ENCODE data around the gene PTPRC.

DNA sequence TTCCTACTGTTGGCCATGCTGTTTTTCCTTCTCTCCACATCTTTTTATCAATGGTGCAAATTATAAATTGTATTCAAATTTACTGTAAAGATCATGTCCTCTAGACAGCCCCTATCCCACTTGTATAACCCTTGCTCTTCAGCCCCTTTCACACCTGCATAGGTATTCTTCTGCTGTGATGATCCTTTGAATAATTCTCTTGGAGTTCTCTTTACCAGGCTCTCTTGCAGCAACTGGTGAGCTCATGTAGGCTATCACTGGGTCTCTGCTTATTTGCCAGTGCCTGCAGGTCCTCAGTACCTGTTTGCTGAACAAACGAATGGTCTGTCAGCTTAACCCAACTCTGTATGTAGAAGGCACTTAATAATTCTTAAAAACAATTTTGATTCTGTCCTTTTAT is 8.2 kb downstream of the PTPRC start:
- TF ChIP-seq, protein P1, sequence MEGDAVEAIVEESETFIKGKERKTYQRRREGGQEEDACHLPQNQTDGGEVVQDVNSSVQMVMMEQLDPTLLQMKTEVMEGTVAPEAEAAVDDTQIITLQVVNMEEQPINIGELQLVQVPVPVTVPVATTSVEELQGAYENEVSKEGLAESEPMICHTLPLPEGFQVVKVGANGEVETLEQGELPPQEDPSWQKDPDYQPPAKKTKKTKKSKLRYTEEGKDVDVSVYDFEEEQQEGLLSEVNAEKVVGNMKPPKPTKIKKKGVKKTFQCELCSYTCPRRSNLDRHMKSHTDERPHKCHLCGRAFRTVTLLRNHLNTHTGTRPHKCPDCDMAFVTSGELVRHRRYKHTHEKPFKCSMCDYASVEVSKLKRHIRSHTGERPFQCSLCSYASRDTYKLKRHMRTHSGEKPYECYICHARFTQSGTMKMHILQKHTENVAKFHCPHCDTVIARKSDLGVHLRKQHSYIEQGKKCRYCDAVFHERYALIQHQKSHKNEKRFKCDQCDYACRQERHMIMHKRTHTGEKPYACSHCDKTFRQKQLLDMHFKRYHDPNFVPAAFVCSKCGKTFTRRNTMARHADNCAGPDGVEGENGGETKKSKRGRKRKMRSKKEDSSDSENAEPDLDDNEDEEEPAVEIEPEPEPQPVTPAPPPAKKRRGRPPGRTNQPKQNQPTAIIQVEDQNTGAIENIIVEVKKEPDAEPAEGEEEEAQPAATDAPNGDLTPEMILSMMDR (IDR thresholded peaks at IDR 0.05), result no peak
- TF ChIP-seq POLR2A (IDR thresholded peaks at IDR 0.05) (no peak), EP300 (IDR thresholded peaks at IDR 0.05) (no peak)

Data from ovary (tissue), 3 donors.